GM12872 (cell line): ENCODE results near the gene PTPRJ.

Experiments
- CTCF ChIP-seq: IDR thresholded peaks from 3 replicates; pipeline ENCODE4 v1.5.1; 2011; ENCODE audit warnings: low read depth, mild to moderate bottlenecking, low read length, moderate library complexity; ENCODE audit not compliant: insufficient read depth

Gene PTPRJ

GRCh38 chr11:48043991-48044512 lies 63.7 kb downstream of the PTPRJ start:
- no peak for TF ChIP-seq CTCF

- no peak for TF ChIP-seq CTCF
Measured at GRCh38 chr11:48044577-48044976, 64.2 kb downstream of the PTPRJ start.

- TF ChIP-seq CTCF = no peak
Measured at GRCh38 chr11:48045536-48045935, 65.2 kb downstream of the PTPRJ start.

GRCh38 chr11:48047616-48048015 lies 67.3 kb downstream of the PTPRJ start:
- TF ChIP-seq CTCF = no peak

GRCh38 chr11:48049036-48049435 lies 68.7 kb downstream of the PTPRJ start:
- no peak for TF ChIP-seq CTCF

GRCh38 chr11:48050304-48050703 lies 69.9 kb downstream of the PTPRJ start:
- no peak for TF ChIP-seq CTCF

- TF ChIP-seq CTCF = no peak
Measured at GRCh38 chr11:48051217-48051830, 71.0 kb downstream of the PTPRJ start.
